Omental fat pad (tissue), 4 donors: ENCODE measurements around the gene TAB2. TPM values are rescaled to one million over a fixed set of nuclear protein-coding genes. Genes with fewer than 3 reads are reported as not detected.

Experiments
- ATAC-seq: fragments of 150-250 bp; one replicate; pipeline ENCODE4 v1.9.1; 2016; ENCODE audit warnings: mild to moderate bottlenecking, moderate library complexity; ENCODE audit not compliant: low FRiP score
- DNase-seq: peaks from one replicate; pipeline ENCODE4 v3.0.0-alpha.2; 2019; ENCODE audit warnings: low spot score
- CTCF ChIP-seq, 3 donors: fragments of 450-650 bp; IDR thresholded peaks; one replicate each; pipeline ENCODE4 v1.5.1; 2016 to 2017; ENCODE audit warnings: antibody characterized with exemption in 3 of 3, mild to moderate bottlenecking in 3 of 3, moderate library complexity in 2 of 3
- total RNA-seq, 4 donors: library from RNA; depleted of rRNA; stranded (reverse); fragments of >200 nt; gene quantifications; one replicate each; pipeline ENCODE4 v1.1.0, GENCODE V29; 2016

The TAB2 gene
- total RNA-seq, 4 donors from 2014 or later, result 40.0 to 88.4 (median 58.6) TPM

DNA sequence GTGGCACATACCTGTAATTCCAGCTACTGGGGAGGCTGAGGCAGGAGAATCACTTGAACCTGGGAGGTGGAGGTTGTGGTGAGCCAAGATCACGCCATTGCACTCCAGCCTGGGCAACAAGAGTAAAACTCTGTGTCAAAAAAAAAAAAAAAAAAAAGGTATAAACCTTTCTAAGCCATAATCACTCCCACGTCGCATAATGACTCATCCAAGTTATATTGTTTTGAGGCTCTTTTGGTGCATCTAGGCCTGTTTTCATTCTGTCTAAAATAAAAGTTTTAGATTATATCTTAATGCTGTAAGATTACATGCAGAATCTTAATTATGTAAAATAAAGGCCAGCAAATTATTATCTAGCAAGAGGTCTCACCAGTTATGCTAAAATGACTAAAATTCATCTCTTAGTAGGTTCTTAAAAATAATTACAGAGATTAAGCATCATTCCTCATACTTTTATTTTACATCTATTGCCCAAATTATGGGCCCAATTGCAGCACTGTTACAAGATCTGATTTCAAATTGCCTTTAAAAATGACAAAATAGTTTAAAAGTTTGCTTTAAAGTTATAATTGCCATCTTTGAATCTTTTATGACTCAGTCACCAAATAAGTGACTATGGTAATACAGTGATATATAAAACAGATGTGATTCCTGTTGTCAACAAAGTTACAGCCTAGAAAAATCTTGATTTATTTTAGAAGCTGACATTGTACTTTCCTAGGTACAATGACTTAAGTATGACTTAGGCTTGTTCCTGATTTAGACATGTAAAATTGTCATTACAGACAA is 72.2 kb downstream of the TAB2 start:
- TF ChIP-seq CTCF (IDR thresholded peaks at IDR 0.05), result no peak
- no peak for DNase-seq
- ATAC-seq, result no peak

DNA sequence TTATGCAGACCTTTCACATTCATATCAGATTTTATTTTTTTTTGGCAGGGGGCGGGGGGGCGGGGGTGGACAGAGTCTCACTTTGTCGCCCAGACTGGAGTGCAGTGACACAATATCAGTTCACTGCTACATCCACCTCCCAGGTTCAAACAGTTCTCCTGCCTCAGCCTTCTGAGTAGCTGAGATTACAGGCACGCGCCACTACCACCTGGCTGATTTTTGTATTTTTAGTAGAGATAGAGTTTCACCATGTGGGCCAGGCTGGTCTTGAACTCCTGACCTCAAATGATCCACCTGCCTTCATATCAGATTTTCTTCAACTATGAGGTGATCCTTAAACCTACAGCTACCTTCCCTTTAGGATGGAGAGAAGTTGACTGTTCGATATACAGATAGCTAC is 74.6 kb downstream of the TAB2 start:
- TF ChIP-seq CTCF (IDR thresholded peaks at IDR 0.05), result no peak
- ATAC-seq, result no peak
- no peak for DNase-seq

GRCh38 chr6:149392535-149392934 is 75.0 kb downstream of the TAB2 start:
- ATAC-seq (no peak), DNase-seq (no peak)
- TF ChIP-seq CTCF (IDR thresholded peaks at IDR 0.05), result no peak

- TF ChIP-seq CTCF (IDR thresholded peaks at IDR 0.05), result no peak
- no peak for DNase-seq
- no peak for ATAC-seq
Observed at GRCh38 chr6:149393002-149393679, 75.6 kb downstream of the TAB2 start.

GRCh38 chr6:149395185-149395584 is 77.7 kb downstream of the TAB2 start:
- DNase-seq, result no peak
- ATAC-seq, result no peak
- no peak for TF ChIP-seq CTCF (IDR thresholded peaks at IDR 0.05)

- no peak for ATAC-seq
- no peak for TF ChIP-seq CTCF (IDR thresholded peaks at IDR 0.05)
- no peak for DNase-seq
Observed at GRCh38 chr6:149397384-149397783, 79.9 kb downstream of the TAB2 start.

DNA sequence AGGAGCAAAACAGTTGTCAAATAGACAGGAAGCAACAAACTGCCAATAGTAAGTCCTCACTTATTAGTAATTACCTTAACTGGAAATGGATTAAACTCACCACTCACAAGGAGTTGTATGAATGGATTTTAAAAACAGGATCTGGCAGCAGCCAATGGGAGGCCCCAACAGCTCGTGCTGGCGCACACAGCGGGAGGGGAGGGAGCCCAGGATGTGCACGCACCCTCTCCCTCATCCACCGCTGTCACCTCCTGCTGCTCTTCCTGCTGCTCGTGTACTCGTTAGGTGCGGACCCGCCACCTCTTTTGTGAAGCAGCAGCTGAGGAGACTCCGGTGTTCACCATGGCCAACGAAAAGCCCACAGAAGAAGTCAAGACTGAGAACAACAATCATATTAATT is 82.5 kb downstream of the TAB2 start, which contains the start of gene SUMO4:
SUMO4 (plus strand) TSS at position 213 of the 400 bp plus-strand sequence; CDS start at position 343, 130 bp downstream.
- no peak for DNase-seq
- no peak for TF ChIP-seq CTCF (IDR thresholded peaks at IDR 0.05)

More for the DNA sequence above, 82.5 kb downstream of the TAB2 start, which contains the start of gene SUMO4:
- ATAC-seq, result no peak
